Hepatocyte (in vitro differentiated cells): Measurements from ENCODE around the gene PPM1H. TPM values are rescaled to one million over a fixed set of nuclear protein-coding genes. Genes with fewer than 3 reads are reported as not detected.

Experiments used
- DNase-seq: peaks from one replicate; pipeline ENCODE4 v3.0.0-alpha.2; 2016; ENCODE audit warnings: low spot score
- H2AFZ ChIP-seq: fragments of 200-600 bp; sonication (generic); 2 replicates; pipeline ENCODE4 v1.6.0; 2016; ENCODE audit warnings: antibody characterized with exemption, mild to moderate bottlenecking
- H3K27ac ChIP-seq: fragments of 200-600 bp; sonication (generic); 2 replicates; pipeline ENCODE4 v1.5.1; 2016; ENCODE audit warnings: mild to moderate bottlenecking
- H3K27me3 ChIP-seq: fragments of 200-600 bp; sonication (generic); 2 replicates; pipeline ENCODE4 v1.6.1; 2016
- H3K36me3 ChIP-seq: fragments of 200-600 bp; sonication (generic); replicated peaks from 2 replicates; pipeline ENCODE4 v1.5.1; 2016; ENCODE audit warnings: low read depth; ENCODE audit not compliant: insufficient read depth
- H3K4me1 ChIP-seq: fragments of 200-600 bp; sonication (generic); 2 replicates; pipeline ENCODE4 v1.5.1; 2016; ENCODE audit warnings: mild to moderate bottlenecking, moderate library complexity; ENCODE audit not compliant: insufficient read depth
- H3K4me2 ChIP-seq: fragments of 200-600 bp; sonication (generic); 2 replicates; pipeline ENCODE4 v1.6.0; 2016
- H3K4me3 ChIP-seq: fragments of 200-600 bp; sonication (generic); 2 replicates; pipeline ENCODE4 v1.5.1; 2016; ENCODE audit warnings: mild to moderate bottlenecking
- H3K79me2 ChIP-seq: fragments of 200-600 bp; sonication (generic); 2 replicates; pipeline ENCODE4 v1.6.0; 2017; ENCODE audit warnings: mild to moderate bottlenecking
- H3K9me2 ChIP-seq: fragments of 200-600 bp; sonication (generic); replicated peaks from 2 replicates; pipeline ENCODE4 v1.6.0; 2017; ENCODE audit warnings: mild to moderate bottlenecking; ENCODE audit not compliant: insufficient read depth
- H3K9me3 ChIP-seq: fragments of 200-600 bp; sonication (generic); 2 replicates; pipeline ENCODE4 v1.5.1; 2016; ENCODE audit warnings: low read depth, mild to moderate bottlenecking
- H4K20me1 ChIP-seq: fragments of 200-600 bp; sonication (generic); 2 replicates; pipeline ENCODE4 v1.6.0; 2016; ENCODE audit warnings: mild to moderate bottlenecking; ENCODE audit not compliant: insufficient read depth, poor library complexity, severe bottlenecking
- CTCF ChIP-seq: fragments of 200-600 bp; sonication (generic); IDR thresholded peaks from 2 replicates; pipeline ENCODE4 v1.5.1; 2016; ENCODE audit warnings: antibody characterized with exemption, mild to moderate bottlenecking; ENCODE audit not compliant: poor library complexity
- EZH2 ChIP-seq: fragments of 200-600 bp; sonication (generic); IDR thresholded peaks from 2 replicates; pipeline ENCODE4 v1.6.1; 2016; ENCODE audit warnings: antibody characterized with exemption, mild to moderate bottlenecking, borderline replicate concordance
- EZH2phosphoT487 ChIP-seq: fragments of 200-600 bp; sonication (generic); IDR thresholded peaks from one replicate; pipeline ENCODE4 v1.6.1; 2018; ENCODE audit warnings: antibody characterized with exemption, mild to moderate bottlenecking, low read depth, moderate library complexity; ENCODE audit not compliant: unreplicated experiment, severe bottlenecking
- WGBS: methylation state at CpG from one replicate; pipeline ENCODE4 v1.1.6; 2016; ENCODE audit warnings: low lambda C conversion rate; ENCODE audit errors: missing lambda C conversion rate; 5-methylcytosine and 5-hydroxymethylcytosine counted together
- polyA plus RNA-seq: library from polyadenylated mRNA; unstranded; fragments of >200 nt; fragmentation: Nextera tagmentation; extraction: Ambion mirVana; gene quantifications from 2 replicates; pipeline ENCODE4 v1.2.1, GENCODE V29; 2016
- total RNA-seq: library from RNA; depleted of rRNA; stranded (reverse); fragments of >200 nt; gene quantifications from 2 replicates; pipeline ENCODE4 v1.2.3, GENCODE V29; 2014

The PPM1H gene
- total and polyA plus RNA-seq, 2 experiments from 2014 or later, result 9.2 to 21.8 TPM

GRCh38 chr12:62907561-62907960, 27.4 kb downstream of the PPM1H start:
- H3K79me2 ChIP-seq, result peaks cover 43% of the 10 kb centered on the region
- no peaks in the 10 kb centered on the region for H3K27me3 ChIP-seq
- no peak overlapping the region for H2AFZ ChIP-seq
- no peaks in the 10 kb centered on the region for H3K9me2 ChIP-seq
- no peak for DNase-seq
- no peak overlapping the region for H3K4me3 ChIP-seq
- no peaks in the 10 kb centered on the region for H4K20me1 ChIP-seq
- no peaks in the 10 kb centered on the region for H3K9me3 ChIP-seq
- WGBS, result 62% methylated on average over 2 of the region's 2 CpGs
- no peak overlapping the region for H3K4me2 ChIP-seq
- no peaks in the 10 kb centered on the region for H3K36me3 ChIP-seq
- no peaks in the 10 kb centered on the region for H3K4me1 ChIP-seq
- TF ChIP-seq EZH2 (no peak), EZH2phosphoT487 (no peak), CTCF (no peak)
- no peak overlapping the region for H3K27ac ChIP-seq

GRCh38 chr12:62907078-62907477, 27.9 kb downstream of the PPM1H start:
- H3K4me2 ChIP-seq, result no peak overlapping the region
- 80% methylated on average over 1 of the region's 1 CpG for WGBS
- no peak overlapping the region for H2AFZ ChIP-seq
- H3K9me3 ChIP-seq, result no peaks in the 10 kb centered on the region
- no peak for DNase-seq
- no peaks in the 10 kb centered on the region for H3K4me1 ChIP-seq
- H4K20me1 ChIP-seq, result no peaks in the 10 kb centered on the region
- no peaks in the 10 kb centered on the region for H3K9me2 ChIP-seq
- TF ChIP-seq CTCF, result no peak
- TF ChIP-seq EZH2phosphoT487, result no peak
- no peak for TF ChIP-seq EZH2
- H3K36me3 ChIP-seq, result no peaks in the 10 kb centered on the region
- H3K4me3 ChIP-seq, result no peak overlapping the region
- no peak overlapping the region for H3K27ac ChIP-seq
- peaks cover 46% of the 10 kb centered on the region for H3K79me2 ChIP-seq
- H3K27me3 ChIP-seq, result no peaks in the 10 kb centered on the region

- no peak overlapping the region for H2AFZ ChIP-seq
- peaks cover 50% of the 10 kb centered on the region for H3K79me2 ChIP-seq
- H3K36me3 ChIP-seq, result no peaks in the 10 kb centered on the region
- H3K4me3 ChIP-seq, result no peak overlapping the region
- no peaks in the 10 kb centered on the region for H4K20me1 ChIP-seq
- H3K9me2 ChIP-seq, result no peaks in the 10 kb centered on the region
- TF ChIP-seq EZH2 (no peak), CTCF (no peak), EZH2phosphoT487 (no peak)
- no peaks in the 10 kb centered on the region for H3K27me3 ChIP-seq
- H3K4me1 ChIP-seq, result peaks cover 19% of the 10 kb centered on the region
- DNase-seq, result no peak
- WGBS, result 70% methylated on average over 4 of the region's 4 CpGs
- H3K27ac ChIP-seq, result no peak overlapping the region
- H3K4me2 ChIP-seq, result no peak overlapping the region
- H3K9me3 ChIP-seq, result no peaks in the 10 kb centered on the region
These were observed 31.8 kb downstream of the PPM1H start for GRCh38 chr12:62903151-62903550.

- DNase-seq, result peak; percentile 44
- no peak overlapping the region for H3K4me3 ChIP-seq
- 43% methylated on average over 4 of the region's 4 CpGs for WGBS
- H3K4me2 ChIP-seq, result peak overlapping the region; percentile 24
- H3K27me3 ChIP-seq, result no peaks in the 10 kb centered on the region
- no peaks in the 10 kb centered on the region for H3K9me3 ChIP-seq
- H3K9me2 ChIP-seq, result no peaks in the 10 kb centered on the region
- H3K36me3 ChIP-seq, result no peaks in the 10 kb centered on the region
- peaks cover 48% of the 10 kb centered on the region for H3K79me2 ChIP-seq
- no peak for TF ChIP-seq EZH2
- no peak for TF ChIP-seq EZH2phosphoT487
- TF ChIP-seq CTCF, result no peak
- no peak overlapping the region for H2AFZ ChIP-seq
- H3K4me1 ChIP-seq, result peaks cover 19% of the 10 kb centered on the region
- peak overlapping the region; percentile 27 for H3K27ac ChIP-seq
- no peaks in the 10 kb centered on the region for H4K20me1 ChIP-seq
These were observed 34.2 kb downstream of the PPM1H start for GRCh38 chr12:62900686-62901272.
